Adrenal gland (tissue), 5 donors: Measurements from ENCODE around the gene KCNK16.

ENCODE experiments used
- POLR2A ChIP-seq, 2 donors: fragments of 450-650 bp; IDR thresholded peaks; one replicate each; pipeline ENCODE4 v1.6.1; 2017; ENCODE audit warnings: antibody characterized with exemption in 2 of 2, mild to moderate bottlenecking in 2 of 2, moderate library complexity in 1 of 2
- TF ChIP-seq, protein P1 (sequence below), 6 experiments: fragments of 450-650 bp in 4 of 6; fragments of 200-600 bp in 2 of 6; sonication (generic) in 1 of 6; IDR thresholded peaks; 1 replicate in 5 of 6; 2 replicates in 1 of 6; pipeline versions ENCODE4 v1.5.1 to v1.8.0; 2016 to 2021; ENCODE audit warnings: antibody characterized with exemption in 6 of 6, mild to moderate bottlenecking in 2 of 6, moderate library complexity in 1 of 6
- donor health status: DM: no; HTN: no; CAD: no.

GRCh38 chr6:39279539-39279938, 43.0 kb downstream of the KCNK16 start:
- TF ChIP-seq, protein P1, sequence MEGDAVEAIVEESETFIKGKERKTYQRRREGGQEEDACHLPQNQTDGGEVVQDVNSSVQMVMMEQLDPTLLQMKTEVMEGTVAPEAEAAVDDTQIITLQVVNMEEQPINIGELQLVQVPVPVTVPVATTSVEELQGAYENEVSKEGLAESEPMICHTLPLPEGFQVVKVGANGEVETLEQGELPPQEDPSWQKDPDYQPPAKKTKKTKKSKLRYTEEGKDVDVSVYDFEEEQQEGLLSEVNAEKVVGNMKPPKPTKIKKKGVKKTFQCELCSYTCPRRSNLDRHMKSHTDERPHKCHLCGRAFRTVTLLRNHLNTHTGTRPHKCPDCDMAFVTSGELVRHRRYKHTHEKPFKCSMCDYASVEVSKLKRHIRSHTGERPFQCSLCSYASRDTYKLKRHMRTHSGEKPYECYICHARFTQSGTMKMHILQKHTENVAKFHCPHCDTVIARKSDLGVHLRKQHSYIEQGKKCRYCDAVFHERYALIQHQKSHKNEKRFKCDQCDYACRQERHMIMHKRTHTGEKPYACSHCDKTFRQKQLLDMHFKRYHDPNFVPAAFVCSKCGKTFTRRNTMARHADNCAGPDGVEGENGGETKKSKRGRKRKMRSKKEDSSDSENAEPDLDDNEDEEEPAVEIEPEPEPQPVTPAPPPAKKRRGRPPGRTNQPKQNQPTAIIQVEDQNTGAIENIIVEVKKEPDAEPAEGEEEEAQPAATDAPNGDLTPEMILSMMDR (IDR thresholded peaks at IDR 0.05), result no peak
- TF ChIP-seq POLR2A (IDR thresholded peaks at IDR 0.05), result no peak
